H1 (cell line): ENCODE measurements around the gene CST5. TPM values are rescaled to one million over a fixed set of nuclear protein-coding genes. Genes with fewer than 3 reads are reported as not detected.

ENCODE experiments used
- CTCF ChIA-PET: fragments of 300-600 bp; sonication (Branson Sonifier 250); formaldehyde crosslinking; loops from one replicate; lab custom pipeline; 2021; ENCODE audit not compliant: partially characterized antibody; lab: Charles Lee
- POLR2A ChIA-PET: fragments of 300-600 bp; sonication (Branson Sonifier 250); formaldehyde crosslinking; loops from one replicate; lab custom pipeline; 2021; ENCODE audit warnings: inconsistent platforms; ENCODE audit not compliant: partially characterized antibody; lab: Charles Lee
- DNase-seq, 2 experiments: peaks; one replicate each; pipeline versions ENCODE4 v3.0.0 to v3.0.0-alpha.2; 2010 to 2022; ENCODE audit warnings: low spot score in 2 of 2, low read depth in 1 of 2, mixed read lengths in 1 of 2
- FAIRE-seq: peaks from 2 replicates; lab custom pipeline; 2011; peaks lifted over from hg19 to GRCh38; lab: Jason Lieb, UNC
- H2AFZ ChIP-seq: 2 replicates; pipeline ENCODE4 v1.8.1; 2012; ENCODE audit warnings: low read length, inconsistent platforms
- H2AK5ac ChIP-seq: 2 replicates; pipeline ENCODE4 v1.6.1; 2013; ENCODE audit warnings: low read depth, low read length
- H2BK120ac ChIP-seq: replicated peaks from 2 replicates; pipeline ENCODE3; 2013; ENCODE audit warnings: low read depth, low read length, inconsistent platforms
- H2BK12ac ChIP-seq: 2 replicates; pipeline ENCODE4 v1.6.1; 2013; ENCODE audit warnings: low read depth, low read length
- H2BK15ac ChIP-seq: 2 replicates; pipeline ENCODE4 v1.6.1; 2013; ENCODE audit warnings: low read length
- H2BK20ac ChIP-seq: 2 replicates; pipeline ENCODE4 v1.6.1; 2013; ENCODE audit warnings: low read length
- H2BK5ac ChIP-seq: 2 replicates; pipeline ENCODE4 v1.6.1; 2013; ENCODE audit warnings: low read depth, low read length
- H3K14ac ChIP-seq: 2 replicates; pipeline ENCODE4 v1.6.1; 2013; ENCODE audit warnings: inconsistent platforms; ENCODE audit not compliant: insufficient read length
- H3K18ac ChIP-seq: 2 replicates; pipeline ENCODE4 v1.6.1; 2013; ENCODE audit warnings: low read length; ENCODE audit errors: extremely low read depth
- H3K23ac ChIP-seq: 2 replicates; pipeline ENCODE4 v1.6.1; 2013; ENCODE audit warnings: inconsistent platforms; ENCODE audit not compliant: insufficient read length
- H3K23me2 ChIP-seq: 2 replicates; pipeline ENCODE4 v1.6.1; 2013; ENCODE audit warnings: low read depth, low read length
- H3K27ac ChIP-seq: 2 replicates; pipeline ENCODE4 v1.6.1; 2011; ENCODE audit warnings: low read depth, low read length, inconsistent platforms
- H3K27me3 ChIP-seq, 4 experiments: replicated peaks in 1 of 4; 1 replicate in 1 of 4; 2 replicates in 3 of 4; pipeline versions ENCODE4 v1.6.1 to v1.8.1; 2011 to 2013; ENCODE audit warnings: low read length in 3 of 4, mild to moderate bottlenecking in 3 of 4, inconsistent platforms in 2 of 4, mixed read lengths in 2 of 4, moderate library complexity in 1 of 4; ENCODE audit not compliant: control insufficient read depth in 3 of 4, insufficient read depth in 3 of 4; ENCODE audit errors: extremely low read depth in 1 of 4
- H3K36me3 ChIP-seq, 4 experiments: 2 replicates each; pipeline versions ENCODE4 v1.6.1 to v1.8.1; 2011 to 2013; ENCODE audit warnings: mild to moderate bottlenecking in 4 of 4, low read length in 3 of 4, moderate library complexity in 2 of 4, control low read depth in 1 of 4, inconsistent platforms in 1 of 4; ENCODE audit not compliant: insufficient read depth in 4 of 4, control insufficient read depth in 2 of 4
- H3K4ac ChIP-seq: replicated peaks from 2 replicates; pipeline ENCODE3; 2013; ENCODE audit warnings: low read length, low read depth, mixed read lengths, inconsistent platforms; ENCODE audit not compliant: insufficient read length
- H3K4me1 ChIP-seq, 4 experiments: replicated peaks in 1 of 4; 1 replicate in 1 of 4; 2 replicates in 3 of 4; pipeline versions ENCODE4 v1.6.1 to v1.8.1; 2011 to 2013; ENCODE audit warnings: low read length in 3 of 4, inconsistent platforms in 2 of 4, mixed read lengths in 1 of 4; ENCODE audit not compliant: insufficient read depth in 4 of 4, control insufficient read depth in 3 of 4
- H3K4me2 ChIP-seq, 2 experiments: 2 replicates each; pipeline versions ENCODE4 v1.6.1 to v1.8.1; 2011 to 2013; ENCODE audit warnings: low read depth in 2 of 2, low read length in 2 of 2, control low read depth in 1 of 2, inconsistent platforms in 1 of 2, mild to moderate bottlenecking in 1 of 2; ENCODE audit not compliant: insufficient read depth in 1 of 2
- H3K4me3 ChIP-seq, 4 experiments: fragments of 200-600, 300-600 bp in 1 of 4; sonication (generic), shearing (Covaris generic), sonication (Bioruptor Twin) in 1 of 4; 2 replicates each; pipeline versions ENCODE4 v1.5.1 to v1.8.1; 2011 to 2016; ENCODE audit warnings: low read length in 4 of 4, low read depth in 3 of 4, control low read depth in 2 of 4, inconsistent platforms in 2 of 4, mild to moderate bottlenecking in 2 of 4, mixed read lengths in 1 of 4, moderate library complexity in 1 of 4; ENCODE audit not compliant: insufficient read depth in 2 of 4; ENCODE audit errors: extremely low read depth in 1 of 4
- H3K56ac ChIP-seq: replicated peaks from 2 replicates; pipeline ENCODE3; 2013; ENCODE audit warnings: low read depth, mild to moderate bottlenecking, mixed read lengths, low read length, inconsistent platforms; ENCODE audit not compliant: insufficient read length
- H3K79me1 ChIP-seq: 2 replicates; pipeline ENCODE4 v1.6.1; 2013; ENCODE audit warnings: low read depth, low read length, control low read depth
- H3K79me2 ChIP-seq, 2 experiments: 2 replicates each; pipeline versions ENCODE4 v1.6.1 to v1.8.1; 2012 to 2013; ENCODE audit warnings: low read length in 2 of 2, mild to moderate bottlenecking in 2 of 2, inconsistent platforms in 1 of 2; ENCODE audit not compliant: insufficient read depth in 2 of 2, control insufficient read depth in 1 of 2
- H3K9ac ChIP-seq, 4 experiments: replicated peaks in 1 of 4; 1 replicate in 1 of 4; 2 replicates in 3 of 4; pipeline versions ENCODE4 v1.6.1 to v1.8.1; 2011 to 2013; ENCODE audit warnings: low read depth in 3 of 4, low read length in 3 of 4, control low read depth in 2 of 4, mild to moderate bottlenecking in 2 of 4, moderate library complexity in 2 of 4, inconsistent platforms in 1 of 4; ENCODE audit errors: extremely low read depth in 1 of 4
- H3K9me3 ChIP-seq, 2 experiments: 2 replicates each; pipeline versions ENCODE4 v1.6.1 to v1.8.1; 2012 to 2013; ENCODE audit warnings: mild to moderate bottlenecking in 2 of 2, moderate library complexity in 2 of 2, control low read depth in 1 of 2, inconsistent platforms in 1 of 2, low read depth in 1 of 2, low read length in 1 of 2, mixed read lengths in 1 of 2; ENCODE audit not compliant: insufficient read depth in 2 of 2
- H4K20me1 ChIP-seq, 2 experiments: replicated peaks in 1 of 2; 2 replicates each; pipeline versions ENCODE3 to v1.8.1; 2011 to 2013; ENCODE audit warnings: inconsistent platforms in 2 of 2, low read length in 2 of 2, mild to moderate bottlenecking in 1 of 2; ENCODE audit not compliant: insufficient read depth in 2 of 2, control insufficient read depth in 1 of 2
- H4K5ac ChIP-seq: 2 replicates; pipeline ENCODE4 v1.6.1; 2013; ENCODE audit warnings: low read length, low read depth, mixed read lengths, inconsistent platforms; ENCODE audit not compliant: insufficient read length
- H4K8ac ChIP-seq: 2 replicates; pipeline ENCODE4 v1.8.0; 2013; ENCODE audit warnings: mild to moderate bottlenecking, moderate library complexity, low read length, inconsistent platforms; ENCODE audit not compliant: insufficient read depth; ENCODE audit errors: extremely low read depth
- H4K91ac ChIP-seq: replicated peaks from 2 replicates; pipeline ENCODE3; 2013; ENCODE audit warnings: low read length, mixed read lengths, inconsistent platforms; ENCODE audit not compliant: insufficient read length
- EP300 ChIP-seq, 2 experiments: IDR thresholded peaks; 1 replicate in 1 of 2; 2 replicates in 1 of 2; pipeline ENCODE4 v1.6.1; 2011 to 2012; ENCODE audit warnings: low read depth in 2 of 2, low read length in 2 of 2, mild to moderate bottlenecking in 2 of 2, borderline replicate concordance in 1 of 2, inconsistent platforms in 1 of 2, moderate library complexity in 1 of 2
- MAFK ChIP-seq: IDR thresholded peaks from 2 replicates; pipeline ENCODE4 v1.6.1; 2012; ENCODE audit warnings: low read depth, mild to moderate bottlenecking, improper control_type of control experiment, low read length
- RFX5 ChIP-seq: IDR thresholded peaks from 2 replicates; pipeline ENCODE4 v1.6.1; 2011; ENCODE audit warnings: low read depth, low read length, improper control_type of control experiment, borderline replicate concordance
- SIRT6 ChIP-seq: IDR thresholded peaks from one replicate; pipeline ENCODE4 v1.7.1; 2012; ENCODE audit warnings: low read length, inconsistent platforms
- SP4 ChIP-seq: IDR thresholded peaks from 2 replicates; pipeline ENCODE4 v1.6.1; 2012; ENCODE audit warnings: low read length, inconsistent platforms
- ZNF274 ChIP-seq: IDR thresholded peaks from 2 replicates; pipeline ENCODE4 v1.7.0; 2012; ENCODE audit warnings: low read length, borderline replicate concordance; ENCODE audit errors: extremely low read depth
- WGBS, 2 experiments: shearing (Covaris generic) in 1 of 2; methylation state at CpG; one replicate each; pipeline versions ENCODE4 v1.1.6 to v1.1.7; 2013 to 2015; ENCODE audit warnings: low lambda C conversion rate in 2 of 2, mixed read lengths in 2 of 2, inconsistent platforms in 1 of 2, low coverage in 1 of 2, missing lambda C conversion rate in 1 of 2; ENCODE audit not compliant: insufficient replicate concordance in 2 of 2, insufficient coverage in 1 of 2, insufficient read length in 1 of 2; ENCODE audit errors: extremely low coverage in 1 of 2, missing lambda C conversion rate in 1 of 2; 5-methylcytosine and 5-hydroxymethylcytosine counted together
- polyA plus RNA-seq, 7 experiments: library from polyadenylated mRNA; depleted of rRNA in 3 of 7; stranded (reverse) in 5 of 7; unstranded in 2 of 7; fragments of >200 nt in 5 of 7; fragments of 200-250 nt in 2 of 7; gene quantifications; 1 replicate in 5 of 7; 2 replicates in 1 of 7; 4 replicates in 1 of 7; pipeline versions ENCODE4 v1.2.1 to v1.2.3, GENCODE V29; 2011 to 2013; ENCODE audit warnings: missing spikeins in 2 of 7, mixed read lengths in 2 of 7
- total RNA-seq: library from RNA; stranded (reverse); fragmentation: NEBNext Ultra II Directional; extraction: Animal tissue kit (Norgen Biotek cat#: 25700); gene quantifications from 2 replicates; pipeline ENCODE4 v1.2.1, GENCODE V29; 2021
- TF ChIP-seq, protein P1 (sequence below): IDR thresholded peaks from 2 replicates; pipeline ENCODE4 v1.6.1; 2012; ENCODE audit warnings: inconsistent platforms

Gene CST5
- total and polyA plus RNA-seq, 2 of the 8 experiments (the other 6 are each of a cell fraction or from before 2014, with no cell fraction given) = not detected

DNA sequence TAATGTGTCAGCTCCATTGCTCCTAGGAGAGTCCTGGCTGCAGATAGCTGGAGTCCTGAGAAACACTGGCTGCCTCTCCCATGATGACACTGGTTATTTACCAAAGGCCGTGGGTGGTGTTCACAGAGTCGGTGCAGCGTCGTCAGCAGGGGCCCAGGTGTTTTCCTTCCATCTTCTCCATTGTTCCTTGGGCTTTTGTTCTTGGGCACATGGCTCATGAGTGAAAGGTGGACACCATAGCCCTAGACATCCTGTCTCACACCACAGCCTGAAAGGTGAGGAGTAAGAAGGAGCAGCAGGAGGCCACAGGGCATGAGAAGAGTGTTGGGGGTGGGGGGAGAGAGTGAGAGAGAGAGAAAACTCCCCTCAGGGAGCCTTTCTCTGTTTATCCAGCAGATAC, 9.1 kb downstream of the CST5 start:
- no peak overlapping the region for H3K14ac ChIP-seq

More for the DNA sequence above, 9.1 kb downstream of the CST5 start:
- peak overlapping the region in 1 of 2 experiments; percentile 35; a peak in 1 of 4 replicates for H3K4me2 ChIP-seq
- no peak overlapping the region for H2AK5ac ChIP-seq
- peak overlapping the region; percentile 25; the same call in 1 of the 2 replicates for H2BK5ac ChIP-seq
- 58% methylated on average over 4 of the region's 4 CpGs; no CpG with 5 or more reads in 1 of the 2 experiments for WGBS, 2 experiments
- H2BK12ac ChIP-seq = peak overlapping the region; percentile 73; the same call in 1 of the 2 replicates
- H2BK15ac ChIP-seq = no peak overlapping the region
- peak overlapping the region; percentile 4; the same call in 1 of the 2 replicates for H2BK20ac ChIP-seq
- H3K4me1 ChIP-seq = peaks cover 9 to 31% (median 17%) of the 10 kb centered on the region in 4 experiments; a peak in 6 of 7 replicates
- no peak overlapping the region for H3K4ac ChIP-seq
- H3K27me3 ChIP-seq = no peaks in the 10 kb centered on the region
- H4K20me1 ChIP-seq = no peaks in the 10 kb centered on the region
- H2AFZ ChIP-seq = peak overlapping the region; percentile 25; the same call in 1 of the 2 replicates
- ChIA-PET CTCF (interaction anchor here (0.8 to 2.2 kb wide), 5 partner anchors 16 to 202 kb away, joined by 3 to 5 read pairs (median 3); no protein-coding TSS in a partner anchor), POLR2A (no interaction called here)
- FAIRE-seq = no peak
- H4K5ac ChIP-seq = peak overlapping the region; percentile 28
- H2BK120ac ChIP-seq = peak overlapping the region; percentile 66
- no peak overlapping the region; the same call in 1 of the 2 replicates for H4K8ac ChIP-seq
- H3K9ac ChIP-seq = no peak overlapping the region
- no peak overlapping the region for H3K56ac ChIP-seq
- H3K23me2 ChIP-seq = no peaks in the 10 kb centered on the region
- no peak overlapping the region for H3K27ac ChIP-seq
- H3K18ac ChIP-seq = 0 out of 2 replicates have a peak overlapping the region, but pooled peaks have one; percentile 73
- H3K4me3 ChIP-seq = no peak overlapping the region
- H3K36me3 ChIP-seq = no peaks in the 10 kb centered on the region
- H3K79me1 ChIP-seq = no peaks in the 10 kb centered on the region
- H3K23ac ChIP-seq = no peak overlapping the region
- DNase-seq = no peak
- TF ChIP-seq SP4 (no peak), RFX5 (no peak), EP300 (IDR thresholded peaks at IDR 0.05; ENCODE audit: borderline replicate concordance in 1 of 2, low read depth in 2 of 2, low read length in 2 of 2) (no peak), MAFK (no peak), SIRT6 (no peak), ZNF274 (no peak)
- TF ChIP-seq, protein P1, sequence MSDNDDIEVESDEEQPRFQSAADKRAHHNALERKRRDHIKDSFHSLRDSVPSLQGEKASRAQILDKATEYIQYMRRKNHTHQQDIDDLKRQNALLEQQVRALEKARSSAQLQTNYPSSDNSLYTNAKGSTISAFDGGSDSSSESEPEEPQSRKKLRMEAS = peak; percentile 65; the same call in 1 of the 2 replicates
- no peaks in the 10 kb centered on the region for H3K79me2 ChIP-seq
- H4K91ac ChIP-seq = peak overlapping the region; percentile 3
- H3K9me3 ChIP-seq = no peaks in the 10 kb centered on the region
